ENCODE results near the gene OSBPL1A. TPM values are rescaled to one million over a fixed set of nuclear protein-coding genes. Genes with fewer than 3 reads are reported as not detected.

OSBPL1A gene
- total RNA-seq, 2 donors from 2014 or later, result 29.7 to 36.9 TPM

- H3K4me1 Mint-ChIP-seq, result peaks cover 35% of the 10 kb centered on the region
- no peaks in the 10 kb centered on the region for H3K36me3 Mint-ChIP-seq (ENCODE audit: low read depth)
- no peak overlapping the region for H3K4me3 Mint-ChIP-seq
- H3K4me1 ChIP-seq (ENCODE audit: control insufficient read depth, insufficient read depth, low read length), result peaks cover 8% of the 10 kb centered on the region
- no peaks in the 10 kb centered on the region for H3K27me3 Mint-ChIP-seq (ENCODE audit: insufficient read depth)
- 91 to 94% methylated on average over 5 to 7 of the region's 7 CpGs for WGBS, 2 experiments (ENCODE audit: insufficient coverage in 1 of 2, insufficient read length in 1 of 2)
- H3K27ac Mint-ChIP-seq, result no peak overlapping the region
- H3K27me3 ChIP-seq (ENCODE audit: control insufficient read depth, insufficient read depth, low read length, poor library complexity, severe bottlenecking), result no peaks in the 10 kb centered on the region
- no peak for DNase-seq
- H3K36me3 ChIP-seq (ENCODE audit: control insufficient read depth, insufficient read depth, low read length), result peaks cover 7% of the 10 kb centered on the region
- no peaks in the 10 kb centered on the region for H3K9me3 Mint-ChIP-seq
- no peak overlapping the region for H3K9ac ChIP-seq (ENCODE audit: extremely low read depth, low read length, poor library complexity, severe bottlenecking)
- H3K4me3 ChIP-seq (ENCODE audit: low read length), result no peak overlapping the region
- H3K27ac ChIP-seq (ENCODE audit: low read depth, low read length), result no peak overlapping the region
- no peaks in the 10 kb centered on the region for H3K9me3 ChIP-seq (ENCODE audit: control insufficient read depth, low read length)
- TF ChIP-seq CTCF (conservative IDR thresholded peaks at IDR 0.05), result no peak
These were observed 177.9 kb downstream of the OSBPL1A start for GRCh38 chr18:24219561-24220317.

GRCh38 chr18:24214913-24215312 lies 182.7 kb downstream of the OSBPL1A start:
- Mint-ChIP-seq H3K4me1 (peaks cover 28% of the 10 kb centered on the region), H3K36me3 (ENCODE audit: low read depth) (no peaks in the 10 kb centered on the region), H3K4me3 (no peak overlapping the region), H3K27ac (no peak overlapping the region), H3K9me3 (no peaks in the 10 kb centered on the region), H3K27me3 (ENCODE audit: insufficient read depth) (no peaks in the 10 kb centered on the region)
- Histone ChIP-seq H3K27ac (ENCODE audit: low read depth, low read length) (no peak overlapping the region), H3K9me3 (ENCODE audit: control insufficient read depth, low read length) (no peaks in the 10 kb centered on the region), H3K9ac (ENCODE audit: extremely low read depth, low read length, poor library complexity, severe bottlenecking) (no peak overlapping the region), H3K27me3 (ENCODE audit: control insufficient read depth, insufficient read depth, low read length, poor library complexity, severe bottlenecking) (no peaks in the 10 kb centered on the region), H3K4me1 (ENCODE audit: control insufficient read depth, insufficient read depth, low read length) (peaks cover 13% of the 10 kb centered on the region), H3K4me3 (ENCODE audit: low read length) (no peak overlapping the region), H3K36me3 (ENCODE audit: control insufficient read depth, insufficient read depth, low read length) (no peaks in the 10 kb centered on the region)
- no peak for TF ChIP-seq CTCF (conservative IDR thresholded peaks at IDR 0.05)
- 88 to 92% methylated on average over 1 of the region's 1 CpG for WGBS, 2 experiments (ENCODE audit: insufficient coverage in 1 of 2, insufficient read length in 1 of 2)
- DNase-seq, result no peak

GRCh38 chr18:24214144-24214543 lies 183.5 kb downstream of the OSBPL1A start:
- H3K9ac ChIP-seq (ENCODE audit: extremely low read depth, low read length, poor library complexity, severe bottlenecking), result no peak overlapping the region
- no peak for DNase-seq

More at GRCh38 chr18:24214144-24214543, 183.5 kb downstream of the OSBPL1A start:
- Mint-ChIP-seq H3K27me3 (ENCODE audit: insufficient read depth) (no peaks in the 10 kb centered on the region), H3K36me3 (ENCODE audit: low read depth) (no peaks in the 10 kb centered on the region), H3K27ac (no peak overlapping the region), H3K4me1 (peaks cover 28% of the 10 kb centered on the region), H3K9me3 (no peaks in the 10 kb centered on the region), H3K4me3 (no peak overlapping the region)
- Histone ChIP-seq H3K4me1 (ENCODE audit: control insufficient read depth, insufficient read depth, low read length) (peaks cover 13% of the 10 kb centered on the region), H3K36me3 (ENCODE audit: control insufficient read depth, insufficient read depth, low read length) (no peaks in the 10 kb centered on the region), H3K27me3 (ENCODE audit: control insufficient read depth, insufficient read depth, low read length, poor library complexity, severe bottlenecking) (no peaks in the 10 kb centered on the region), H3K27ac (ENCODE audit: low read depth, low read length) (no peak overlapping the region), H3K4me3 (ENCODE audit: low read length) (no peak overlapping the region), H3K9me3 (ENCODE audit: control insufficient read depth, low read length) (no peaks in the 10 kb centered on the region)
- WGBS, 2 experiments (ENCODE audit: insufficient coverage in 1 of 2, insufficient read length in 1 of 2), result 58 to 70% methylated on average over 4 to 6 of the region's 6 CpGs
- no peak for TF ChIP-seq CTCF (conservative IDR thresholded peaks at IDR 0.05)
